K562 (cell line): ENCODE data around the gene FOS. TPM values are rescaled to one million over a fixed set of nuclear protein-coding genes. Genes with fewer than 3 reads are reported as not detected.

Experiments
- ERF ChIP-seq: fragments of 450-650 bp; formaldehyde crosslinking; IDR thresholded peaks from 2 replicates; pipeline ENCODE4 v1.4.0; 2020; ENCODE audit warnings: mild to moderate bottlenecking, mixed read lengths
- EZH2 ChIP-seq: IDR thresholded peaks from 2 replicates; pipeline ENCODE4 v1.6.1; 2012; ENCODE audit warnings: low read depth, mild to moderate bottlenecking, inconsistent platforms, low read length, borderline replicate concordance
- FOXP4 ChIP-seq: sonication (generic); formaldehyde crosslinking; IDR thresholded peaks from 2 replicates; pipeline ENCODE4 v1.8.0; 2022; ENCODE audit warnings: mild to moderate bottlenecking, missing genetic modification reagents, borderline replicate concordance
- KLF1 ChIP-seq: fragments of 450-650 bp; IDR thresholded peaks from 2 replicates; pipeline ENCODE4 v1.6.1; 2016; ENCODE audit warnings: missing genetic modification characterization, missing compliant biosample characterization
- MTA2 ChIP-seq: fragments of 450-650 bp; IDR thresholded peaks from 2 replicates; pipeline ENCODE4 v1.6.1; 2016; ENCODE audit warnings: low read depth
- NFE2L1 ChIP-seq: fragments of 450-650 bp; IDR thresholded peaks from 2 replicates; pipeline ENCODE4 v1.6.1; 2016; ENCODE audit warnings: missing genetic modification characterization, low read depth, mild to moderate bottlenecking, missing compliant biosample characterization, moderate library complexity, borderline replicate concordance
- NR4A1 ChIP-seq, 2 experiments: fragments of 250-450 bp in 1 of 2; fragments of 450-650 bp in 1 of 2; sonication (Bioruptor Pico) in 1 of 2; IDR thresholded peaks; 2 replicates each; pipeline versions ENCODE4 v1.4.0 to v1.6.1; 2016 to 2020; ENCODE audit warnings: mild to moderate bottlenecking in 2 of 2, missing compliant biosample characterization in 1 of 2, missing genetic modification characterization in 1 of 2, moderate library complexity in 1 of 2
- NUFIP1 ChIP-seq: fragments of 450-650 bp; IDR thresholded peaks from 2 replicates; pipeline ENCODE4 v1.6.1; 2018; ENCODE audit not compliant: partially characterized antibody
- RB1 ChIP-seq: fragments of 450-650 bp; IDR thresholded peaks from 2 replicates; pipeline ENCODE4 v1.6.1; 2017; ENCODE audit warnings: low read depth, mild to moderate bottlenecking
- SIRT6 ChIP-seq: IDR thresholded peaks from one replicate; pipeline ENCODE4 v1.6.1; 2012; ENCODE audit warnings: low read depth, mild to moderate bottlenecking, control low read depth, inconsistent platforms, low read length, moderate library complexity
- TEAD4 ChIP-seq, 2 experiments: sonication (generic) in 1 of 2; formaldehyde crosslinking in 1 of 2; IDR thresholded peaks; 2 replicates each; pipeline versions ENCODE4 v1.6.1 to v1.8.0; 2012 to 2022; ENCODE audit warnings: borderline replicate concordance in 1 of 2, inconsistent platforms in 1 of 2, low read length in 1 of 2, mild to moderate bottlenecking in 1 of 2, missing genetic modification reagents in 1 of 2
- XRCC5 ChIP-seq: fragments of 200-400 bp; formaldehyde crosslinking; IDR thresholded peaks from 2 replicates; pipeline ENCODE4 v1.6.1; 2017; ENCODE audit warnings: low read depth, mild to moderate bottlenecking, low read length
- ZFX ChIP-seq: sonication (generic); formaldehyde crosslinking; IDR thresholded peaks from 2 replicates; pipeline ENCODE4 v1.8.0; 2022; ENCODE audit warnings: mild to moderate bottlenecking, missing genetic modification reagents, moderate library complexity
- ZKSCAN1 ChIP-seq: fragments of 150-350 bp; IDR thresholded peaks from 2 replicates; pipeline ENCODE4 v1.6.1; 2016; ENCODE audit warnings: low read depth, low read length
- ZNF239 ChIP-seq: fragments of 250-450 bp; sonication (Bioruptor Pico); IDR thresholded peaks from 2 replicates; pipeline ENCODE4 v1.4.0; 2020; ENCODE audit warnings: mild to moderate bottlenecking
- polyA plus RNA-seq, 8 experiments: library from polyadenylated mRNA; depleted of rRNA in 4 of 8; stranded (reverse) in 5 of 8; unstranded in 3 of 8; fragments of >200 nt; fragmentation: Nextera tagmentation in 2 of 8; fragmentation: Illumina TruSeq in 1 of 8; extraction: Ambion mirVana in 2 of 8; extraction: Trizol in 1 of 8; gene quantifications; 2 replicates each; pipeline versions ENCODE4 v1.2.1 to v1.2.3, GENCODE V29; 2011 to 2014; ENCODE audit warnings: inconsistent platforms in 1 of 8, missing spikeins in 1 of 8
- total RNA-seq, 7 experiments: library from RNA; depleted of rRNA in 6 of 7; stranded (reverse); fragments of >200 nt in 6 of 7; fragmentation: Illumina TruSeq in 2 of 7; extraction: Trizol in 2 of 7; gene quantifications; 2 replicates each; pipeline versions ENCODE4 v1.2.1 to v1.2.3, GENCODE V29; 2011 to 2021; ENCODE audit warnings: low replicate concordance in 1 of 7
- TF ChIP-seq, protein P1 (sequence below): sonication (generic); formaldehyde crosslinking; IDR thresholded peaks from 2 replicates; pipeline ENCODE4 v1.8.1; 2022; ENCODE audit warnings: missing genetic modification reagents
- TF ChIP-seq, protein P2 (sequence below): fragments of 250-450 bp; sonication (Bioruptor Pico); IDR thresholded peaks from 2 replicates; pipeline ENCODE4 v1.4.0; 2020

Gene FOS
- total and polyA plus RNA-seq, 9 of the 15 experiments (the other 6 are each of a cell fraction or from before 2014, with no cell fraction given) = 0.54 to 13.8 (median 8.9) TPM

GRCh38 chr14:75277008-75277814, 1.4 kb upstream of the FOS start (continued):
- TF ChIP-seq ERF (CRISPR knock-in tag) = no peak
- no peak; the same call in 1 of the 2 replicates for TF ChIP-seq ZKSCAN1
- TF ChIP-seq, protein P1, sequence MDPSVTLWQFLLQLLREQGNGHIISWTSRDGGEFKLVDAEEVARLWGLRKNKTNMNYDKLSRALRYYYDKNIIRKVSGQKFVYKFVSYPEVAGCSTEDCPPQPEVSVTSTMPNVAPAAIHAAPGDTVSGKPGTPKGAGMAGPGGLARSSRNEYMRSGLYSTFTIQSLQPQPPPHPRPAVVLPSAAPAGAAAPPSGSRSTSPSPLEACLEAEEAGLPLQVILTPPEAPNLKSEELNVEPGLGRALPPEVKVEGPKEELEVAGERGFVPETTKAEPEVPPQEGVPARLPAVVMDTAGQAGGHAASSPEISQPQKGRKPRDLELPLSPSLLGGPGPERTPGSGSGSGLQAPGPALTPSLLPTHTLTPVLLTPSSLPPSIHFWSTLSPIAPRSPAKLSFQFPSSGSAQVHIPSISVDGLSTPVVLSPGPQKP = no peak
- no peak for TF ChIP-seq NUFIP1
- TF ChIP-seq, protein P2, sequence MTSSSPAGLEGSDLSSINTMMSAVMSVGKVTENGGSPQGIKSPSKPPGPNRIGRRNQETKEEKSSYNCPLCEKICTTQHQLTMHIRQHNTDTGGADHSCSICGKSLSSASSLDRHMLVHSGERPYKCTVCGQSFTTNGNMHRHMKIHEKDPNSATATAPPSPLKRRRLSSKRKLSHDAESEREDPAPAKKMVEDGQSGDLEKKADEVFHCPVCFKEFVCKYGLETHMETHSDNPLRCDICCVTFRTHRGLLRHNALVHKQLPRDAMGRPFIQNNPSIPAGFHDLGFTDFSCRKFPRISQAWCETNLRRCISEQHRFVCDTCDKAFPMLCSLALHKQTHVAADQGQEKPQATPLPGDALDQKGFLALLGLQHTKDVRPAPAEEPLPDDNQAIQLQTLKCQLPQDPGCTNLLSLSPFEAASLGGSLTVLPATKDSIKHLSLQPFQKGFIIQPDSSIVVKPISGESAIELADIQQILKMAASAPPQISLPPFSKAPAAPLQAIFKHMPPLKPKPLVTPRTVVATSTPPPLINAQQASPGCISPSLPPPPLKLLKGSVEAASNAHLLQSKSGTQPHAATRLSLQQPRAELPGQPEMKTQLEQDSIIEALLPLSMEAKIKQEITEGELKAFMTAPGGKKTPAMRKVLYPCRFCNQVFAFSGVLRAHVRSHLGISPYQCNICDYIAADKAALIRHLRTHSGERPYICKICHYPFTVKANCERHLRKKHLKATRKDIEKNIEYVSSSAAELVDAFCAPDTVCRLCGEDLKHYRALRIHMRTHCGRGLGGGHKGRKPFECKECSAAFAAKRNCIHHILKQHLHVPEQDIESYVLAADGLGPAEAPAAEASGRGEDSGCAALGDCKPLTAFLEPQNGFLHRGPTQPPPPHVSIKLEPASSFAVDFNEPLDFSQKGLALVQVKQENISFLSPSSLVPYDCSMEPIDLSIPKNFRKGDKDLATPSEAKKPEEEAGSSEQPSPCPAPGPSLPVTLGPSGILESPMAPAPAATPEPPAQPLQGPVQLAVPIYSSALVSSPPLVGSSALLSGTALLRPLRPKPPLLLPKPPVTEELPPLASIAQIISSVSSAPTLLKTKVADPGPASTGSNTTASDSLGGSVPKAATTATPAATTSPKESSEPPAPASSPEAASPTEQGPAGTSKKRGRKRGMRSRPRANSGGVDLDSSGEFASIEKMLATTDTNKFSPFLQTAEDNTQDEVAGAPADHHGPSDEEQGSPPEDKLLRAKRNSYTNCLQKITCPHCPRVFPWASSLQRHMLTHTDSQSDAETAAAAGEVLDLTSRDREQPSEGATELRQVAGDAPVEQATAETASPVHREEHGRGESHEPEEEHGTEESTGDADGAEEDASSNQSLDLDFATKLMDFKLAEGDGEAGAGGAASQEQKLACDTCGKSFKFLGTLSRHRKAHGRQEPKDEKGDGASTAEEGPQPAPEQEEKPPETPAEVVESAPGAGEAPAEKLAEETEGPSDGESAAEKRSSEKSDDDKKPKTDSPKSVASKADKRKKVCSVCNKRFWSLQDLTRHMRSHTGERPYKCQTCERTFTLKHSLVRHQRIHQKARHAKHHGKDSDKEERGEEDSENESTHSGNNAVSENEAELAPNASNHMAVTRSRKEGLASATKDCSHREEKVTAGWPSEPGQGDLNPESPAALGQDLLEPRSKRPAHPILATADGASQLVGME (CRISPR knock-in tag) = no peak
- no peak for TF ChIP-seq EZH2
- no peak for TF ChIP-seq ZNF239 (CRISPR knock-in tag)
- TF ChIP-seq TEAD4 (IDR thresholded peaks at IDR 0.05; ENCODE audit: low read length) = no peak
- no peak for TF ChIP-seq TEAD4 (CRISPR knock-in tag; IDR thresholded peaks at IDR 0.05; ENCODE audit: borderline replicate concordance)
- TF ChIP-seq KLF1 = no peak
- TF ChIP-seq NFE2L1 = no peak
- TF ChIP-seq SIRT6 = no peak
- TF ChIP-seq XRCC5 = no peak
- no peak for TF ChIP-seq NR4A1 (CRISPR knock-in tag; IDR thresholded peaks at IDR 0.05)
- no peak for TF ChIP-seq NR4A1 (tag; IDR thresholded peaks at IDR 0.05)
- TF ChIP-seq ZFX (CRISPR knock-in tag) = peak; percentile 66
- peak; percentile 70 for TF ChIP-seq RB1
- TF ChIP-seq MTA2 = no peak
- no peak for TF ChIP-seq FOXP4 (CRISPR knock-in tag)
